Measurements from ENCODE around the gene TMEM145.

Gene TMEM145

GRCh38 chr19:42356686-42357085, 43.6 kb downstream of the TMEM145 start:
- peaks cover 3% of the 10 kb centered on the region; the same call in 1 of the 2 replicates for H4K20me1 ChIP-seq (ENCODE audit: insufficient read depth, low read length)
- H3K9ac ChIP-seq (ENCODE audit: low read length): no peak overlapping the region
- H3K9me3 ChIP-seq (ENCODE audit: insufficient read depth, low read length): no peaks in the 10 kb centered on the region
- H3K27me3 ChIP-seq (ENCODE audit: low read depth, low read length): no peaks in the 10 kb centered on the region
- peaks cover 5% of the 10 kb centered on the region; the same call in 1 of the 2 replicates for H3K4me1 ChIP-seq (ENCODE audit: low read length)
- no peak overlapping the region for H3K4me3 ChIP-seq (ENCODE audit: low read length)
- no peak overlapping the region for H3K27ac ChIP-seq (ENCODE audit: low read length)
- no peak overlapping the region for H3K4me2 ChIP-seq (ENCODE audit: low read length)
- no peaks in the 10 kb centered on the region for H3K79me2 ChIP-seq (ENCODE audit: low read length)
- H2AFZ ChIP-seq (ENCODE audit: low read depth, low read length): no peak overlapping the region
- TF ChIP-seq EZH2phosphoT487 (IDR thresholded peaks at IDR 0.05; ENCODE audit: low read depth) (no peak), CTCF (IDR thresholded peaks at IDR 0.05; ENCODE audit: low read depth, low read length) (no peak)
- H3K36me3 ChIP-seq (replicated peaks; ENCODE audit: low read depth, low read length): peaks cover 7% of the 10 kb centered on the region

- Histone ChIP-seq H3K27ac (ENCODE audit: low read length) (no peak overlapping the region), H3K79me2 (ENCODE audit: low read length) (no peaks in the 10 kb centered on the region), H3K4me2 (ENCODE audit: low read length) (no peak overlapping the region), H4K20me1 (ENCODE audit: insufficient read depth, low read length) (peaks cover 2% of the 10 kb centered on the region; the same call in 1 of the 2 replicates), H3K4me3 (ENCODE audit: low read length) (no peak overlapping the region), H3K36me3 (replicated peaks; ENCODE audit: low read depth, low read length) (peaks cover 7% of the 10 kb centered on the region), H3K27me3 (ENCODE audit: low read depth, low read length) (no peaks in the 10 kb centered on the region), H3K9me3 (ENCODE audit: insufficient read depth, low read length) (no peaks in the 10 kb centered on the region), H3K4me1 (ENCODE audit: low read length) (peaks cover 5% of the 10 kb centered on the region; the same call in 1 of the 2 replicates), H2AFZ (ENCODE audit: low read depth, low read length) (no peak overlapping the region), H3K9ac (ENCODE audit: low read length) (no peak overlapping the region)
- TF ChIP-seq EZH2phosphoT487 (IDR thresholded peaks at IDR 0.05; ENCODE audit: low read depth) (no peak), CTCF (IDR thresholded peaks at IDR 0.05; ENCODE audit: low read depth, low read length) (no peak)
These were observed 44.2 kb downstream of the TMEM145 start for GRCh38 chr19:42357290-42357689.

GRCh38 chr19:42360787-42361544, 47.9 kb downstream of the TMEM145 start:
- Histone ChIP-seq H3K9ac (ENCODE audit: low read length) (no peak overlapping the region), H3K9me3 (ENCODE audit: insufficient read depth, low read length) (0 out of 2 replicates have a peak, but pooled peaks cover 8% of the 10 kb centered on the region), H3K36me3 (replicated peaks; ENCODE audit: low read depth, low read length) (peaks cover 24% of the 10 kb centered on the region), H4K20me1 (ENCODE audit: insufficient read depth, low read length) (no peaks in the 10 kb centered on the region), H3K4me3 (ENCODE audit: low read length) (no peak overlapping the region), H3K79me2 (ENCODE audit: low read length) (no peaks in the 10 kb centered on the region), H3K27ac (ENCODE audit: low read length) (no peak overlapping the region), H3K4me2 (ENCODE audit: low read length) (no peak overlapping the region), H2AFZ (ENCODE audit: low read depth, low read length) (no peak overlapping the region), H3K4me1 (ENCODE audit: low read length) (peaks cover 19% of the 10 kb centered on the region), H3K27me3 (ENCODE audit: low read depth, low read length) (no peaks in the 10 kb centered on the region)
- TF ChIP-seq EZH2phosphoT487 (IDR thresholded peaks at IDR 0.05; ENCODE audit: low read depth): no peak
- TF ChIP-seq CTCF (IDR thresholded peaks at IDR 0.05; ENCODE audit: low read depth, low read length): no peak

- H3K4me1 ChIP-seq (ENCODE audit: low read length): peaks cover 19% of the 10 kb centered on the region
- H3K36me3 ChIP-seq (replicated peaks; ENCODE audit: low read depth, low read length): peaks cover 24% of the 10 kb centered on the region
- H3K4me2 ChIP-seq (ENCODE audit: low read length): no peak overlapping the region
- H3K4me3 ChIP-seq (ENCODE audit: low read length): no peak overlapping the region
- H3K27me3 ChIP-seq (ENCODE audit: low read depth, low read length): no peaks in the 10 kb centered on the region
- H4K20me1 ChIP-seq (ENCODE audit: insufficient read depth, low read length): no peaks in the 10 kb centered on the region
- H3K9me3 ChIP-seq (ENCODE audit: insufficient read depth, low read length): 0 out of 2 replicates have a peak, but pooled peaks cover 8% of the 10 kb centered on the region
- no peak overlapping the region for H2AFZ ChIP-seq (ENCODE audit: low read depth, low read length)
- TF ChIP-seq CTCF (IDR thresholded peaks at IDR 0.05; ENCODE audit: low read depth, low read length) (no peak), EZH2phosphoT487 (IDR thresholded peaks at IDR 0.05; ENCODE audit: low read depth) (no peak)
- H3K27ac ChIP-seq (ENCODE audit: low read length): no peak overlapping the region
- H3K79me2 ChIP-seq (ENCODE audit: low read length): no peaks in the 10 kb centered on the region
- H3K9ac ChIP-seq (ENCODE audit: low read length): no peak overlapping the region
These were observed 48.4 kb downstream of the TMEM145 start for GRCh38 chr19:42361545-42361910.

Data from OCI-LY3 (cell line).